ENCODE measurements around the gene PRG3. TPM values are rescaled to one million over a fixed set of nuclear protein-coding genes. Genes with fewer than 3 reads are reported as not detected.

Gene PRG3
- total and polyA plus RNA-seq, 2 donors (not counting 3 experiments of a cell fraction or from before 2014, with no cell fraction given) = not detected

- Histone ChIP-seq H3K4me2 (ENCODE audit: insufficient read depth, low read length) (no peak overlapping the region), H3K36me3 (ENCODE audit: control insufficient read depth in 2 of 2, extremely low read depth in 1 of 2, insufficient read depth in 2 of 2, low read length in 2 of 2) (no peaks in the 10 kb centered on the region), H3K9me1 (replicated peaks; ENCODE audit: control insufficient read depth, extremely low read depth, insufficient read depth, low read length) (no peaks in the 10 kb centered on the region), H3K27ac (ENCODE audit: insufficient read depth, low read depth, low read length) (no peak overlapping the region), H3K4me1 (ENCODE audit: control insufficient read depth, extremely low read depth, insufficient read depth, low read length) (no peaks in the 10 kb centered on the region), H4K20me1 (replicated peaks; ENCODE audit: control insufficient read depth, extremely low read depth, insufficient read depth, low read length) (no peaks in the 10 kb centered on the region), H2AFZ (ENCODE audit: low read depth, low read length) (no peak overlapping the region), H3K9me3 (replicated peaks; ENCODE audit: control insufficient read depth, insufficient read depth, low read length) (no peaks in the 10 kb centered on the region), H3K27me3 (ENCODE audit: control insufficient read depth in 2 of 2, insufficient read depth in 2 of 2, low read length in 2 of 2) (peaks cover 5 to 10% of the 10 kb centered on the region in 2 experiments), H3K4me3 (replicated peaks in 1 of 3; ENCODE audit: insufficient read depth in 1 of 3, low read depth in 1 of 3, low read length in 3 of 3) (no peak overlapping the region), H3K9ac (replicated peaks; ENCODE audit: extremely low read depth, insufficient read depth, low read length) (no peak overlapping the region), H3K79me2 (ENCODE audit: control insufficient read depth, insufficient read depth, low read length) (no peaks in the 10 kb centered on the region)
- FAIRE-seq (no peak), DNase-seq (ENCODE audit: low read depth, low spot score) (no peak)
- intact Hi-C loops (cut with micrococcal nuclease) = no loop called here
- TF ChIP-seq CTCF (IDR thresholded peaks at IDR 0.05; ENCODE audit: extremely low read depth in 1 of 2, insufficient read depth in 1 of 2, low read depth in 1 of 2, low read length in 2 of 2) = no peak
- TF ChIP-seq FOS (IDR thresholded peaks at IDR 0.05; ENCODE audit: borderline replicate concordance, insufficient read depth, low read length) = no peak
- TF ChIP-seq POLR2AphosphoS5 (IDR thresholded peaks at IDR 0.05; ENCODE audit: insufficient read depth, low read depth, low read length) = no peak
- no peak for TF ChIP-seq POLR2A (IDR thresholded peaks at IDR 0.05; ENCODE audit: low read depth, low read length)
- TF ChIP-seq GATA2 (IDR thresholded peaks at IDR 0.05; ENCODE audit: insufficient read depth, insufficient read length, low read depth, low read length) = no peak
- no peak for TF ChIP-seq JUN (IDR thresholded peaks at IDR 0.05; ENCODE audit: borderline replicate concordance, insufficient read depth, insufficient read length, low read depth)
- no peak for TF ChIP-seq MYC (IDR thresholded peaks at IDR 0.05; ENCODE audit: low read depth, low read length)
- no peak for TF ChIP-seq MAX (IDR thresholded peaks at IDR 0.05; ENCODE audit: insufficient read depth, insufficient read length)
- no peak for TF ChIP-seq EZH2 (IDR thresholded peaks at IDR 0.05; ENCODE audit: borderline replicate concordance, low read depth, low read length, severe bottlenecking)
- CTCF ChIA-PET = interaction anchor here (1.1 kb wide), 2 partner anchors 19 to 65 kb away, joined by 4 to 5 read pairs; no protein-coding TSS in a partner anchor
- dilution Hi-C loops (cut with MboI; ENCODE audit: extremely low pct_ligation_motif_present, low sequenced_read_pairs) = no loop called here
- no TSS peak for BruUV-seq (replicated peaks)
- POLR2A ChIA-PET = no interaction called here
Measured at GRCh38 chr11:57392763-57393105, 11.8 kb upstream of the PRG3 start.

All from endothelial cell of umbilical vein (primary cell).